PC-9 (cell line): Measurements from ENCODE around the gene USP12. TPM values are rescaled to one million over a fixed set of nuclear protein-coding genes. Genes with fewer than 3 reads are reported as not detected.
"Not testable (repeated sequence)": the region's sequence is repeated elsewhere in the genome, so short reads cannot be mapped to it uniquely, and the experiment has no call there.

Source experiments
- BruUV-seq: library from RNA; stranded (reverse); fragments of 400-500 nt; replicated peaks from 2 replicates; lab custom pipeline; 2021; lab: Mats Ljungman, UMichigan
- CTCF ChIA-PET: fragments of 300-600 bp; sonication (Branson Sonifier 250); formaldehyde crosslinking; loops from one replicate; lab custom pipeline; 2022; ENCODE audit warnings: antibody characterized with exemption; lab: Charles Lee
- POLR2A ChIA-PET: fragments of 300-600 bp; sonication (Branson Sonifier 250); formaldehyde crosslinking; loops from one replicate; lab custom pipeline; 2022; ENCODE audit warnings: antibody characterized with exemption; ENCODE audit not compliant: unreplicated experiment; lab: Charles Lee
- DNase-seq, 2 experiments: peaks; one replicate each; pipeline versions ENCODE4 v3.0.0 to v3.0.0-alpha.2; 2015 to 2022; ENCODE audit warnings: mixed read lengths in 1 of 2
- H2AFZ ChIP-seq: fragments of 200-600 bp; sonication (generic); 2 replicates; pipeline ENCODE4 v1.8.1; 2017; ENCODE audit warnings: antibody characterized with exemption
- H3F3A ChIP-seq: fragments of 200-600 bp; sonication (generic); 2 replicates; pipeline ENCODE4 v1.8.1; 2017; ENCODE audit warnings: antibody characterized with exemption, mild to moderate bottlenecking, low read depth; ENCODE audit not compliant: insufficient read depth
- H3K27ac ChIP-seq: fragments of 200-600 bp; sonication (generic); 2 replicates; pipeline ENCODE4 v1.6.1; 2016; ENCODE audit warnings: mixed run types
- H3K27me3 ChIP-seq: fragments of 200-600 bp; sonication (generic); 2 replicates; pipeline ENCODE4 v1.6.1; 2016; ENCODE audit warnings: low read depth, mixed run types; ENCODE audit not compliant: insufficient read depth
- H3K36me3 ChIP-seq: fragments of 200-600 bp; sonication (generic); 2 replicates; pipeline ENCODE4 v1.6.1; 2016; ENCODE audit warnings: low read depth, mixed run types
- H3K4me1 ChIP-seq: fragments of 200-600 bp; sonication (generic); replicated peaks from 2 replicates; pipeline ENCODE4 v1.6.1; 2016; ENCODE audit warnings: mixed run types; ENCODE audit not compliant: insufficient read depth
- H3K4me2 ChIP-seq: fragments of 200-600 bp; sonication (generic); 2 replicates; pipeline ENCODE4 v1.6.1; 2017; ENCODE audit warnings: mixed run types
- H3K4me3 ChIP-seq: fragments of 200-600 bp; sonication (generic); 2 replicates; pipeline ENCODE4 v1.6.1; 2016; ENCODE audit warnings: mixed run types
- H3K79me2 ChIP-seq: fragments of 200-600 bp; sonication (generic); 2 replicates; pipeline ENCODE4 v1.6.1; 2017; ENCODE audit warnings: low read depth, mixed run types
- H3K9me2 ChIP-seq: fragments of 200-600 bp; sonication (generic); 2 replicates; pipeline ENCODE4 v1.8.1; 2017; ENCODE audit warnings: mild to moderate bottlenecking; ENCODE audit not compliant: insufficient read depth
- H3K9me3 ChIP-seq: fragments of 200-600 bp; sonication (generic); 2 replicates; pipeline ENCODE4 v1.8.1; 2016; ENCODE audit warnings: low read depth; ENCODE audit not compliant: insufficient read depth
- H4K20me1 ChIP-seq: fragments of 200-600 bp; sonication (generic); 2 replicates; pipeline ENCODE4 v1.8.1; 2017; ENCODE audit not compliant: insufficient read depth
- CTCF ChIP-seq: fragments of 200-600 bp; sonication (generic); conservative IDR thresholded peaks from 2 replicates; pipeline ENCODE4 v1.6.1; 2017; ENCODE audit warnings: mixed run types, antibody characterized with exemption, mild to moderate bottlenecking, moderate library complexity
- EZH2 ChIP-seq: fragments of 200-600 bp; sonication (generic); IDR thresholded peaks from 2 replicates; pipeline ENCODE4 v1.8.0; 2017; ENCODE audit warnings: antibody characterized with exemption, low read depth
- intact Hi-C: fragments of 100-400 bp; cut with micrococcal nuclease; formaldehyde crosslinking; loops from one replicate; pipeline ENCODE4 v1.10.0; 2022; ENCODE audit not compliant: unreplicated experiment
- total RNA-seq: library from RNA; stranded (reverse); gene quantifications from 2 replicates; pipeline ENCODE4 v1.2.3, GENCODE V29; 2021

USP12 gene
- total RNA-seq, 1 experiment from 2014 or later: 20.8 TPM

GRCh38 chr13:27192973-27193372 is 21.4 kb upstream of the USP12 start:
- H3K36me3 ChIP-seq: no peaks in the 10 kb centered on the region
- H3K79me2 ChIP-seq: no peaks in the 10 kb centered on the region
- peaks cover 20% of the 10 kb centered on the region for H3F3A ChIP-seq
- H3K27me3 ChIP-seq: no peaks in the 10 kb centered on the region
- H3K4me3 ChIP-seq: no peak overlapping the region
- ChIA-PET POLR2A (interaction anchor here (0.5 kb wide), 1 partner anchor 50 kb away, joined by 4 read pairs; no protein-coding TSS in a partner anchor), CTCF (interaction anchor here (0.6 kb wide), 1 partner anchor 27 kb away, joined by 3 read pairs; no protein-coding TSS in a partner anchor)
- no peak overlapping the region for H3K4me2 ChIP-seq
- H3K4me1 ChIP-seq: peaks cover 45% of the 10 kb centered on the region
- no peaks in the 10 kb centered on the region for H3K9me2 ChIP-seq
- peaks cover 4% of the 10 kb centered on the region; the same call in 1 of the 2 replicates for H3K9me3 ChIP-seq
- intact Hi-C loops: no loop called here
- no peak for DNase-seq
- H4K20me1 ChIP-seq: no peaks in the 10 kb centered on the region
- TF ChIP-seq EZH2 (no peak), CTCF (no peak)
- no TSS peak for BruUV-seq
- H3K27ac ChIP-seq: no peak overlapping the region
- no peak overlapping the region for H2AFZ ChIP-seq

- ChIA-PET CTCF (interaction anchor here (0.6 kb wide), 1 partner anchor 27 kb away, joined by 3 read pairs; no protein-coding TSS in a partner anchor), POLR2A (interaction anchor here (0.5 kb wide), 1 partner anchor 50 kb away, joined by 4 read pairs; no protein-coding TSS in a partner anchor)
- H2AFZ ChIP-seq, intact Hi-C loops, DNase-seq, H3K9me3 ChIP-seq, H3K4me2 ChIP-seq, H3K4me3 ChIP-seq, H3K9me2 ChIP-seq, H4K20me1 ChIP-seq, H3K36me3 ChIP-seq, H3K27ac ChIP-seq, BruUV-seq, H3K27me3 ChIP-seq, H3K79me2 ChIP-seq: not testable (repeated sequence)
- Histone ChIP-seq H3F3A (peaks cover 23% of the 10 kb centered on the region), H3K4me1 (peaks cover 51% of the 10 kb centered on the region)
These were observed 20.8 kb upstream of the USP12 start for GRCh38 chr13:27192367-27192766.

- no peak overlapping the region for H2AFZ ChIP-seq
- no peak overlapping the region for H3K4me3 ChIP-seq
- H3K9me3 ChIP-seq: no peaks in the 10 kb centered on the region
- no peaks in the 10 kb centered on the region for H3K9me2 ChIP-seq
- BruUV-seq: no TSS peak
- no peaks in the 10 kb centered on the region for H3K79me2 ChIP-seq
- ChIA-PET CTCF (no interaction called here), POLR2A (no interaction called here)
- no peak overlapping the region; the same call in 1 of the 2 replicates for H3K27ac ChIP-seq
- no peak overlapping the region for H3K4me2 ChIP-seq
- H3K4me1 ChIP-seq: peaks cover 58% of the 10 kb centered on the region
- H4K20me1 ChIP-seq: no peaks in the 10 kb centered on the region
- H3K27me3 ChIP-seq: no peaks in the 10 kb centered on the region
- H3F3A ChIP-seq: peaks cover 22% of the 10 kb centered on the region
- no peak for TF ChIP-seq EZH2
- TF ChIP-seq CTCF: no peak
- DNase-seq: no peak
- intact Hi-C loops: no loop called here
- no peaks in the 10 kb centered on the region for H3K36me3 ChIP-seq
These were observed 17.6 kb upstream of the USP12 start for GRCh38 chr13:27189192-27189591.

GRCh38 chr13:27188239-27188638 is 16.6 kb upstream of the USP12 start:
- H3K9me2 ChIP-seq: no peaks in the 10 kb centered on the region
- H2AFZ ChIP-seq: no peak overlapping the region
- no peaks in the 10 kb centered on the region for H3K9me3 ChIP-seq
- peaks cover 30% of the 10 kb centered on the region for H3F3A ChIP-seq
- no peaks in the 10 kb centered on the region for H4K20me1 ChIP-seq
- H3K4me1 ChIP-seq: peaks cover 61% of the 10 kb centered on the region
- no peaks in the 10 kb centered on the region for H3K36me3 ChIP-seq
- ChIA-PET POLR2A (no interaction called here), CTCF (no interaction called here)
- no peak overlapping the region for H3K4me3 ChIP-seq
- H3K27ac ChIP-seq: peak overlapping the region; percentile 22
- no peaks in the 10 kb centered on the region for H3K27me3 ChIP-seq
- no peaks in the 10 kb centered on the region for H3K79me2 ChIP-seq
- TF ChIP-seq EZH2 (no peak), CTCF (no peak)
- BruUV-seq: no TSS peak
- DNase-seq: peak in 1 of 2 experiments; percentile 77
- intact Hi-C loops: no loop called here
- peak overlapping the region; percentile 6; the same call in 1 of the 2 replicates for H3K4me2 ChIP-seq
